ENCODE data around the gene ZNF732.

GRCh38 chr4:328729-329128 lies 23.5 kb upstream of the ZNF732 start:
- TF ChIP-seq CTCF (IDR thresholded peaks at IDR 0.05; ENCODE audit: insufficient read depth, low read length), result no peak
- TF ChIP-seq POLR2AphosphoS5 (IDR thresholded peaks at IDR 0.05; ENCODE audit: low read depth), result no peak
- no peak for TF ChIP-seq REST (IDR thresholded peaks at IDR 0.05; ENCODE audit: insufficient replicate concordance, low read depth)
- no peak for TF ChIP-seq GABPA (IDR thresholded peaks at IDR 0.05; ENCODE audit: low read depth)
- TF ChIP-seq SPI1 (IDR thresholded peaks at IDR 0.05; ENCODE audit: borderline replicate concordance, low read depth), result no peak
